ENCODE data around the gene HPSE.

HPSE gene

DNA sequence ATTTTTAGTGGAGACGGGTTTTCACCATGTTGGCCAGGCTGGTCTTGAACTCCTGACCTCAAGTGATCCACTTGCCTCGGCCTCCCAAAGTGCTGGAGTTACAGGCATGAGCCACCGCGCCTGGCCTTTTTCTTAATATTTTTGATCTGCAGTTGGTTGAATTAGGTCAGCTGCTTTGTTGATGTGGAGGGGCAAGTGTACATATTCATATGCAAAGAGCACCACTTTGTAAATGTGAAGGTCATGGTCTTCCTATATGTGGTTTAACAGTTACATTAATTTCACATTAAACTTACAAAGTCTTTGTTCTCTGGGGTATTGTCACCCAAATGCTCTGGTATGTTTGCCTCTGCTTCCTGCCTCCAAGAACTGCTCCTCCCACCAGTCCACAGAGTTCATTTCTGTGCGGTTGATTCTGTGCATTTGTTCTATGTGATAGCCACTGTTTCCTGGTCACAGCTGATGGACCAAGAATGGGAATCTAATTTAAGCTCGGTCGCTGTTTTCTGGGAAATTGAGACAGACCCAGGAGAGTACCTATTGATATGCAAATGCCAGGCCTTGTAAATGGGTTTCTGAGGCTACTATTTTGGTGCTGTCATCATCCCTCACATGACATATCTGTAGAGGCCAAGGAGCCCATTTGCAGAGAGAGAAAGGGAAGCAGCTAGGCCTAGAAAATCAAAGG is 26.9 kb upstream of the HPSE start:
- Histone ChIP-seq H3K23ac (ENCODE audit: low read depth, low read length, poor library complexity) (no peak overlapping the region), H4K91ac (ENCODE audit: low read depth, low read length, poor library complexity) (no peak overlapping the region), H3K9me3 (replicated peaks in 1 of 2; ENCODE audit: control insufficient read depth in 2 of 2, insufficient read depth in 1 of 2, low read depth in 1 of 2, low read length in 2 of 2) (no peaks in the 10 kb centered on the region), H2BK120ac (ENCODE audit: low read depth, low read length) (no peak overlapping the region), H4K8ac (ENCODE audit: low read depth, low read length) (no peak overlapping the region), H3K4ac (ENCODE audit: low read length) (no peak overlapping the region), H2BK12ac (ENCODE audit: low read length) (no peak overlapping the region), H2BK15ac (ENCODE audit: low read length) (no peak overlapping the region), H3K36me3 (replicated peaks in 1 of 2; ENCODE audit: control insufficient read depth in 2 of 2, insufficient read depth in 2 of 2, low read length in 2 of 2) (no peaks in the 10 kb centered on the region), H3K79me1 (ENCODE audit: low read depth, low read length) (no peaks in the 10 kb centered on the region), H3K18ac (ENCODE audit: low read length) (no peak overlapping the region), H3K4me2 (ENCODE audit: insufficient read depth, low read length, poor library complexity, severe bottlenecking) (no peak overlapping the region), H3K14ac (ENCODE audit: low read length) (no peak overlapping the region), H2BK5ac (ENCODE audit: low read length) (no peak overlapping the region), H3K4me3 (ENCODE audit: low read length in 2 of 2) (no peak overlapping the region), H3K27me3 (ENCODE audit: control insufficient read depth in 3 of 3, insufficient read depth in 3 of 3, low read depth in 1 of 3, low read length in 3 of 3) (peaks cover 0 to 3% (median 0%) of the 10 kb centered on the region in 3 experiments), H3K27ac (replicated peaks; ENCODE audit: low read length) (no peak overlapping the region), H2AK5ac (ENCODE audit: low read depth, low read length) (no peak overlapping the region), H3K4me1 (ENCODE audit: control insufficient read depth in 2 of 2, insufficient read depth in 1 of 2, low read depth in 1 of 2, low read length in 2 of 2) (peaks cover 2 to 7% of the 10 kb centered on the region in 2 donors), H2AFZ (ENCODE audit: low read length) (peak overlapping the region; percentile 12), H3K9ac (ENCODE audit: low read depth, low read length, poor library complexity) (no peak overlapping the region)
- no peak for DNase-seq (ENCODE audit: low spot score)
- WGBS, 2 donors (ENCODE audit: extremely low coverage in 2 of 2, insufficient read length in 2 of 2, insufficient replicate concordance in 1 of 2), result no CpG with 5 or more reads among the region's 7 CpGs

DNA sequence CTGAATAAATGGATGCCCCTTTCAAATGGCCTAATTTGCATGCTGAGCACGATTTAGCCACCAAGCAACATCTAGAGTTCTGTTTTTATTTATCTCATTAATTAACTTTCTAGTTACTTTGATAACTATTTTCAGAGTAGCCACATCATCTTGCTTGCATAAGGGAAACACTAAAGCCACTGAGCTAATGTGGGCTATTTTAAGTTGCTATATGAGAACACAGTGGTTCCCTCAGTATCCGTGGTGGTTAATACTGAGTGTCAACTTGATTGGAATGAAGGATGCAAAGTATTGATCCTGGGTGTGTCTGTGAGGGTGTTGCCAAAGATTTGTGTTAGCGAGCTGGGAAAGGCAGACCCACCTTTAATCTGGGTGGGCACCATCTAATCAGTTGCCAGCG is 25.4 kb upstream of the HPSE start:
- no CpG with 5 or more reads among the region's 4 CpGs for WGBS, 2 donors (ENCODE audit: extremely low coverage in 2 of 2, insufficient read length in 2 of 2, insufficient replicate concordance in 1 of 2)
- Histone ChIP-seq H2AFZ (ENCODE audit: low read length) (no peak overlapping the region), H3K18ac (ENCODE audit: low read length) (no peak overlapping the region)

DNA sequence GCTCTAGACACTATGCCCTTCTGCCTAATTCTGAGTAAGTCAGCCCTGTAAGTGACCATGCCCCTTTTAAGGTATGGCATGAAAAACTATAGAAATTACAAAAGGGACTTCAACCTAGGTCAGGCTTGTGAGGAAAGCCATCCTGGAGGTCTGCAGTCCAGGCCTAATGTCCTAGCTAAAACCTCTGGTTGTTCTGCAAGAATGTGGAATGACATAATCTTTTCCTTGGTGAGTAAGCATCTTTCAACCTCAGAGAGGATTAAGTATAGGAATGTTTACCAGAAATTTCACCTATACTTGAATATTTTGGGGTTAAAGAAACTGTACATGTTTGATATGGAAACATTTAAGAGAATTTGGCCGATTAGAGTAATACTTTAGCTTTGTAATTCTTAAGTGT is 23.8 kb upstream of the HPSE start:
- Histone ChIP-seq H4K91ac (ENCODE audit: low read depth, low read length, poor library complexity) (no peak overlapping the region), H3K4ac (ENCODE audit: low read length) (no peak overlapping the region), H2AK5ac (ENCODE audit: low read depth, low read length) (no peak overlapping the region), H3K79me1 (ENCODE audit: low read depth, low read length) (no peaks in the 10 kb centered on the region), H3K4me3 (ENCODE audit: low read length in 2 of 2) (no peak overlapping the region), H2BK120ac (ENCODE audit: low read depth, low read length) (no peak overlapping the region), H2BK15ac (ENCODE audit: low read length) (no peak overlapping the region), H3K36me3 (replicated peaks in 1 of 2; ENCODE audit: control insufficient read depth in 2 of 2, insufficient read depth in 2 of 2, low read length in 2 of 2) (no peaks in the 10 kb centered on the region), H3K27me3 (ENCODE audit: control insufficient read depth in 3 of 3, insufficient read depth in 3 of 3, low read depth in 1 of 3, low read length in 3 of 3) (no peaks in the 10 kb centered on the region), H2BK5ac (ENCODE audit: low read length) (no peak overlapping the region), H3K9me3 (replicated peaks in 1 of 2; ENCODE audit: control insufficient read depth in 2 of 2, insufficient read depth in 1 of 2, low read depth in 1 of 2, low read length in 2 of 2) (no peaks in the 10 kb centered on the region), H4K8ac (ENCODE audit: low read depth, low read length) (no peak overlapping the region), H3K18ac (ENCODE audit: low read length) (no peak overlapping the region), H3K27ac (replicated peaks; ENCODE audit: low read length) (no peak overlapping the region), H3K9ac (ENCODE audit: low read depth, low read length, poor library complexity) (no peak overlapping the region), H3K14ac (ENCODE audit: low read length) (no peak overlapping the region), H3K4me1 (ENCODE audit: control insufficient read depth in 2 of 2, insufficient read depth in 1 of 2, low read depth in 1 of 2, low read length in 2 of 2) (peaks cover 2 to 7% of the 10 kb centered on the region in 2 donors), H2BK12ac (ENCODE audit: low read length) (no peak overlapping the region), H3K23ac (ENCODE audit: low read depth, low read length, poor library complexity) (no peak overlapping the region), H3K4me2 (ENCODE audit: insufficient read depth, low read length, poor library complexity, severe bottlenecking) (no peak overlapping the region), H2AFZ (ENCODE audit: low read length) (no peak overlapping the region)
- no CpG with 5 or more reads among the region's 1 CpG for WGBS, 2 donors (ENCODE audit: extremely low coverage in 2 of 2, insufficient read length in 2 of 2, insufficient replicate concordance in 1 of 2)
- no peak for DNase-seq (ENCODE audit: low spot score)

More for the DNA sequence above, 25.4 kb upstream of the HPSE start:
- H3K27me3 ChIP-seq (ENCODE audit: control insufficient read depth in 3 of 3, insufficient read depth in 3 of 3, low read depth in 1 of 3, low read length in 3 of 3), result no peaks in the 10 kb centered on the region
- H3K4ac ChIP-seq (ENCODE audit: low read length), result no peak overlapping the region
- DNase-seq (ENCODE audit: low spot score), result no peak
- H2BK120ac ChIP-seq (ENCODE audit: low read depth, low read length), result no peak overlapping the region
- H3K36me3 ChIP-seq (replicated peaks in 1 of 2; ENCODE audit: control insufficient read depth in 2 of 2, insufficient read depth in 2 of 2, low read length in 2 of 2), result no peaks in the 10 kb centered on the region
- no peaks in the 10 kb centered on the region for H3K9me3 ChIP-seq (replicated peaks in 1 of 2; ENCODE audit: control insufficient read depth in 2 of 2, insufficient read depth in 1 of 2, low read depth in 1 of 2, low read length in 2 of 2)
- no peak overlapping the region for H3K23ac ChIP-seq (ENCODE audit: low read depth, low read length, poor library complexity)
- H3K9ac ChIP-seq (ENCODE audit: low read depth, low read length, poor library complexity), result no peak overlapping the region
- H3K79me1 ChIP-seq (ENCODE audit: low read depth, low read length), result no peaks in the 10 kb centered on the region
- no peak overlapping the region for H3K4me3 ChIP-seq (ENCODE audit: low read length in 2 of 2)
- no peak overlapping the region for H4K91ac ChIP-seq (ENCODE audit: low read depth, low read length, poor library complexity)
- no peak overlapping the region for H4K8ac ChIP-seq (ENCODE audit: low read depth, low read length)
- H3K4me2 ChIP-seq (ENCODE audit: insufficient read depth, low read length, poor library complexity, severe bottlenecking), result no peak overlapping the region
- no peak overlapping the region for H2AK5ac ChIP-seq (ENCODE audit: low read depth, low read length)
- no peak overlapping the region for H3K14ac ChIP-seq (ENCODE audit: low read length)
- H3K27ac ChIP-seq (replicated peaks; ENCODE audit: low read length), result no peak overlapping the region
- H3K4me1 ChIP-seq (ENCODE audit: control insufficient read depth in 2 of 2, insufficient read depth in 1 of 2, low read depth in 1 of 2, low read length in 2 of 2), result peaks cover 2 to 7% of the 10 kb centered on the region in 2 donors
- no peak overlapping the region for H2BK12ac ChIP-seq (ENCODE audit: low read length)
- H2BK15ac ChIP-seq (ENCODE audit: low read length), result no peak overlapping the region
- H2BK5ac ChIP-seq (ENCODE audit: low read length), result no peak overlapping the region

DNA sequence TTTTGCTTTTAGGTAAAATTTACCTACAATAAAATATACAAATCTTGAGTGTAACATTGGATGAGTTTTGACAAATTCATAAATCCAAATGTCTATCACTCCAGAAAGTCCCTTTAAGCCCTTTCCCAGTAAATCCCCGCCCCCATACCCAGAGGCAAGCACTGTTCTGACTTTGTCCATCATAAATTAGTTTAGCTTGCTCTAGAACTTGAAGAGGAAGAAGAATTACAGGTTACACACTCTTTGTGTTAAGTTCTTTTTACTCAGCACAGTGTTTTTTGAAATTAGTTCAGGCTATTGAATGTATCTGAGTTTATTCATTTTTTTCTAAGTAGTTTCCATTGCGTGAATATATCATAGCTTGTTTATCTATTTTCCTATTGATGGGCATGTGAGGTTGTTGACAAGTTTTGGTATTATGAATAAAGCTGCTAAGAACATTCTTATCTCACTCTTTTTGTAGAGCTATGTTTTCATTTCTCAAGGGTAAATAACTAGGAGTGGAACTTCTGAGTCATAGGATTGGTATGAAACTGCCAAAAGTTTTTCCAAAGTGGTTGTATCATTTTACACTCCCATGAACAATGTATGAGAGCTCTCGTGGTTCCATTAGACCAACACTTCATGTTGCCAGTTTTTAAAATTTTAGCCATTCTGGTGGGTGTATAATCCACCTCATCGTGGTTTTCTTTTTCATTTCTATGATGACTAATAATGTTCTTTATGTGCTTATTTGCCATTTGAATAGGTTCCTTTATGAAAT is 22.4 kb upstream of the HPSE start:
- Histone ChIP-seq H3K4ac (ENCODE audit: low read length) (no peak overlapping the region), H2BK15ac (ENCODE audit: low read length) (no peak overlapping the region), H4K8ac (ENCODE audit: low read depth, low read length) (no peak overlapping the region), H3K36me3 (replicated peaks in 1 of 2; ENCODE audit: control insufficient read depth in 2 of 2, insufficient read depth in 2 of 2, low read length in 2 of 2) (no peaks in the 10 kb centered on the region), H2BK12ac (ENCODE audit: low read length) (no peak overlapping the region), H3K27me3 (ENCODE audit: control insufficient read depth in 3 of 3, insufficient read depth in 3 of 3, low read depth in 1 of 3, low read length in 3 of 3) (no peaks in the 10 kb centered on the region), H3K23ac (ENCODE audit: low read depth, low read length, poor library complexity) (no peak overlapping the region), H3K4me1 (ENCODE audit: control insufficient read depth in 2 of 2, insufficient read depth in 1 of 2, low read depth in 1 of 2, low read length in 2 of 2) (peaks cover 2 to 4% of the 10 kb centered on the region in 2 donors), H3K9ac (ENCODE audit: low read depth, low read length, poor library complexity) (no peak overlapping the region), H3K4me3 (ENCODE audit: low read length in 2 of 2) (no peak overlapping the region), H2AK5ac (ENCODE audit: low read depth, low read length) (no peak overlapping the region), H3K9me3 (replicated peaks in 1 of 2; ENCODE audit: control insufficient read depth in 2 of 2, insufficient read depth in 1 of 2, low read depth in 1 of 2, low read length in 2 of 2) (peaks cover 0 to 1% of the 10 kb centered on the region in 2 donors), H3K14ac (ENCODE audit: low read length) (no peak overlapping the region), H2BK5ac (ENCODE audit: low read length) (no peak overlapping the region), H4K91ac (ENCODE audit: low read depth, low read length, poor library complexity) (no peak overlapping the region), H2AFZ (ENCODE audit: low read length) (peak overlapping the region; percentile 33), H2BK120ac (ENCODE audit: low read depth, low read length) (no peak overlapping the region), H3K79me1 (ENCODE audit: low read depth, low read length) (no peaks in the 10 kb centered on the region), H3K18ac (ENCODE audit: low read length) (no peak overlapping the region), H3K27ac (replicated peaks; ENCODE audit: low read length) (no peak overlapping the region), H3K4me2 (ENCODE audit: insufficient read depth, low read length, poor library complexity, severe bottlenecking) (no peak overlapping the region)
- no peak for DNase-seq (ENCODE audit: low spot score)
- no CpG with 5 or more reads among the region's 4 CpGs for WGBS, 2 donors (ENCODE audit: extremely low coverage in 2 of 2, insufficient read length in 2 of 2, insufficient replicate concordance in 1 of 2)

Data from neuronal stem cell (in vitro differentiated cells).